ENCODE data around the gene TMEM143.

TMEM143 gene

GRCh38 chr19:48354332-48354992 lies 9.3 kb downstream of the TMEM143 start:
- DNase-seq = no peak

GRCh38 chr19:48353677-48354076 lies 10.1 kb downstream of the TMEM143 start:
- no peak for DNase-seq

GRCh38 chr19:48351341-48351752 lies 12.4 kb downstream of the TMEM143 start:
- DNase-seq = peak; percentile 73 to 84 (median 80)

GRCh38 chr19:48350856-48351255 lies 12.9 kb downstream of the TMEM143 start:
- no peak for DNase-seq

GRCh38 chr19:48348737-48349136 lies 15.0 kb downstream of the TMEM143 start:
- DNase-seq = no peak

- DNase-seq = no peak
Observed at GRCh38 chr19:48348045-48348444, 15.7 kb downstream of the TMEM143 start.

GRCh38 chr19:48346191-48346590 lies 17.5 kb downstream of the TMEM143 start:
- DNase-seq = no peak

GRCh38 chr19:48344892-48345291 lies 18.8 kb downstream of the TMEM143 start:
- no peak for DNase-seq

GRCh38 chr19:48342841-48343540 lies 20.7 kb downstream of the TMEM143 start:
- DNase-seq = peak in 2 of 3 donors; percentile 32 to 49

GRCh38 chr19:48342414-48342738 lies 21.4 kb downstream of the TMEM143 start:
- DNase-seq = no peak

- no peak for DNase-seq
Observed at GRCh38 chr19:48341515-48342413, 22.0 kb downstream of the TMEM143 start.

- DNase-seq = no peak
Observed at GRCh38 chr19:48340995-48341394, 22.7 kb downstream of the TMEM143 start.

GRCh38 chr19:48338802-48339503 lies 24.8 kb downstream of the TMEM143 start:
- no peak for DNase-seq

GRCh38 chr19:48338253-48338755 lies 25.4 kb downstream of the TMEM143 start:
- DNase-seq = no peak

- DNase-seq = peak; percentile 94 to 97 (median 96)
Observed at GRCh38 chr19:48333467-48334384, 30.0 kb downstream of the TMEM143 start.

- peak; percentile 87 to 92 (median 90) for DNase-seq
Observed at GRCh38 chr19:48332662-48333466, 30.9 kb downstream of the TMEM143 start.

- no peak for DNase-seq
Observed at GRCh38 chr19:48332351-48332661, 31.4 kb downstream of the TMEM143 start.

GRCh38 chr19:48330012-48330681 lies 33.6 kb downstream of the TMEM143 start:
- peak; percentile 79 to 80 (median 79) for DNase-seq

GRCh38 chr19:48329167-48329891 lies 34.4 kb downstream of the TMEM143 start:
- peak; percentile 78 to 81 (median 81) for DNase-seq

Data from suppressor macrophage treated with lipopolysaccharide for 1 hour (primary cell).